GM19240 (cell line): Measurements from ENCODE around the gene SPECC1L.

Experiments
- DNase-seq: peaks from one replicate; pipeline ENCODE4 v3.0.0; 2011; ENCODE audit warnings: low spot score; ENCODE audit not compliant: insufficient read length

The SPECC1L gene

DNA sequence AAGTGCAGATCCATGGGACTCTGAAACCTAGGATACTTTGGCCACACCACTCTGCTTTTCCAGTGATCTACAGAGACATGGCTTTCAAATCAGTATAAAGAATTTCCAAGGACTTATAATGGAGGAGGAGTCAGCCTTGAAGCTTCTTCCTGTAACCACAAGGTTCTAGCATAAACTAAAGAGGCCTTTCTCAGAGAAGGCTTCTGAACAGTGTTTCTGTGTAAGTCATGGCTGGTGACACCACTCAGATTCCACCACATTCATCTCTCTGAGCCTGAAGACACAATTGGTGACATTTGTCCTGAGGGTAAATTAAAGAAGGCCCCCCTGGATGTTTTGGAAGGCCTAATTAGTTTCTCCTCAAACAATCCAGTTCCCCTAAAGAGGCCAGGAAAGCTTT lies 127.8 kb downstream of the SPECC1L start:
- DNase-seq: no peak

DNA sequence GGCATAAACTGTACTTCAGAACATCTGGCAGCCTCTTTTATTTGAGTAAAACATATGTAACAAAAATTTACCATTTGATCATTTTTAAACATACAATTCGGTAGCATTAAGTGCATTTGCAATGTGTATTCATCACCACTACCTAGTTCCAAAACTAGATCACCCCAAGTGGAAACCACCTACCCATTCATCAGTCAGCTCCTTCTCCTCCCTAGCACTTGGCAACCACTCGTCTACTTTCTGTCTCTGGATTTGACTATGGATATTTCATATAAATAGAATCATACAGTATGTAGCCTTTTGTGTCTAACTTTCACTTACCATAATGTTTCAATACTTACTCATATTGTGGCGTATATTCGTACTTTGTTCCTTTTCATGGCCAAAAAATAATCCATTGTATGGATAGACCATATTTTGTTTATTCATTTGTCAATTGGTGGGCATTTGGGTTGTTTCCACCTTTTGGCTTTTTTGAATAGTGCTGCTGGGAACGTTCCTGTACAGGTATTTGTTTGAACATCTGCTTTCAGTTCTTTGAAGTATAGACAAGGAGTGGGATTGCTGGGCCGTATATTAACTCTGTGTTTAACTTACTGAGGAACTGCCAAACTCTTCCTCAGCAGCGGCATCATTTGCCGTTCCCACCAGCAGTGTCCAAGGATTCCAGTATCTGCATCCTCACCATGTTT lies 129.5 kb downstream of the SPECC1L start:
- DNase-seq: no peak

DNA sequence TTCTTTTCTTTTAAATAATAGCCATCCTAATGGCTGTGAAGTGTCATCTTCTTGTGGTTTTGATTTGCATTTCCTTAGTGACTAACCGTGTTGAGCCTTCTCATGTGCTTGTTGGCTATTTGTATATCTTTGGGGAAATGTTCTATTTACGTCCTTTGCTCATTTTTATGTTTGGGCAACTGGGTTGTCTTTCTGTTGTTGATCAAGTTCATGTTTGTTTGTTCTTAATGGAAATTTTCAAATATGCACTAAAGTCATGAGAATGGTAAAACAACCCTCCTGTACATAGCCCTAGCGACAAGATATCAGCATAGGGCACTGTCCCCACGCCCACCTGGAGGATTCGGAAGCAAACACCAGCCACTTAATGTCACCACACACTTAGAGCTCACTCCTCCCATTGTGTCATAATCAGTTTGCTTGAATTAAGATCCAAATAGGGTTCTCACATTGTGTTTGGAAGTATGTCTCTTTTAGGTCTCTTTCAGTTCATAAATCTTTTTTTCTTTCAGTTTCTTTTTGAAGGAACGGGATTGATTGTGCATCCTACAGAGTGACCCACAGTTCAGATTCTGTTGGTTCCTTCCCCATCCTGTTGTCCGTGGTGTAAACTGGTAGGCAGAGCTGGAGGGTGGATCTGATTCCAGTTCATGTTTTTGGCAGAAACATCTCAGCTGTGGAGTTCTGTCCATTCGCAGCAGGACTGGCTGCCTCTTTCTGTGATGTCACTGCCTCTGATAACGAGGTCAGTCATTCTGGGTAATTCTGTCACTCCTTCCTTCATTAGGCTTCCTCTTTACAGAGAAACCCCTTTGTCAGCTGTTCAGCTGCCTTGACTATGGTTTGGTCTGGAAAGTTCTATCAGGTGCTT lies 130.3 kb downstream of the SPECC1L start:
- no peak for DNase-seq

DNA sequence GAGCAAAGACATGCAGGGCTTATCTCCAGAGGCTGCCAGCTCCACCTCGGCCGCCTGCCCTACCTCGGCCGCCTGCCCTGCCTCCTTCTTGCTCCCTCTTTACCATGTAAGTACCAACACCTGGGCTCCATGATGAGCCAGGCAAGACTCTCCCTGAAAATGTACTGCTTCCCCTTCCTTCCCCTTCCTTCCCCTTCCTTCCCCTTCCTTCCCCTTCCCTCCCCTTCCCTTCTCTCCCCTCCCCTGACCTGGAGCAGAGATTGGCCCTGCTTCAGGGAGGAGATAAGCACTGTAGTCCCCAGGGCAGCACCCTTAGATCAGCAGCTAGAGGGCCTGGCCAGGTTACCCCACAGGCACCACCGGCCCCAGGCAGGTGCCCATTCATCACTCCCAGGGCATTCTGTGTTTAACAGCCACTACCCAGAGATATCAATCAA lies 131.3 kb downstream of the SPECC1L start:
- DNase-seq: no peak

DNA sequence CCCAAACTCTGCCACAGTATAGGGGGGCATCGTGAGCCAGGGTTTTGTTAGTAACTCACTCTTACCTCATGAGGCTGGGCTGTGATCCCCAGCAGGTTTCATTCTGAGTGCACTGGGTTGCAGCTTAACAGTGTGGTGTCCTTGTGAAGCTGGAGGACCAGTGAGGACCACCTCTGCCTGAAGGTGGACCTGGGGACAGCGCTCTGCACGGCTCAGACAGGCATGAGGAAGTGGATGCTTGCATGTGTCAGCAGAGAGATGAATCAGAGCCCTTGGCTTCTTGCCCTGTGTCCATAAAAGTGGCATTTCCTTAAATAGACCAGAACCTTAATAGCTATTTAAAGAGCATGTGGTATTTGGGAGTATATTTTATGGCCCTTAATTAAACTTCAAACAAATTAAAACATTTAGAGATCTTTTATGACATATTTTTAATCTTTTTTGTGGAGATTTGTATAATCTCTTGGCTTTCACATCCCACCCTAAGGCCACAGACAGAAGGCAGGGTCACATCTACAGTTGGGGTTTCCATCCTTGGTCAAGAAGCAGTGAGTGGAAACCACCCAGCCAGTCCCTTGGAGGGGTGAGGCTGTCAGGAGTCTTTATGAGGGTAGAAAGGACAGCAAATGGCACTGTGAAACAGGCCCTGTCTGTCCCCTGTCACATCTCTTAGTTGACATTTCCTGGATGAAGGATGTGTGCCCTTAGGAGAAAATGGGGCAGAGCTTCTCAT lies 132.0 kb downstream of the SPECC1L start:
- DNase-seq: no peak

DNA sequence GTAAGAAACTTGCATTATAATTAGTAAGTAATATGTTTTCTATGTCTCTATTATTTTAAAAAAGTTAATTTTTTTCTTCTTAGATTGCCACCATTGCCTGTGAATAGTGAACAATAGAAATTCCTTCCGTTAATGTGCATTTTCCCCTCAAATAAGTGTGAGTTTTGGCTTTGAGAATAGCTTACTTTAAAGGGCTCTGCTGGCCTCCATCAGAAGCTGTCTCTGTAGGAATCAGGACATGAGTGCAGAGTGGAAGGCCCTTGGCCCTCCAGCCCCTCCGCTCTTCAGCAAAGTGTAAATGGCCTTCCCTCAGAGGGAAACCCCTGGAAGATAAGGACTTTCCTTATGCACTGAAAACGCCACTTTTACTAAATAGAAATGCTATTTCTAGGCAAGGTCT lies 132.7 kb downstream of the SPECC1L start:
- DNase-seq: no peak

DNA sequence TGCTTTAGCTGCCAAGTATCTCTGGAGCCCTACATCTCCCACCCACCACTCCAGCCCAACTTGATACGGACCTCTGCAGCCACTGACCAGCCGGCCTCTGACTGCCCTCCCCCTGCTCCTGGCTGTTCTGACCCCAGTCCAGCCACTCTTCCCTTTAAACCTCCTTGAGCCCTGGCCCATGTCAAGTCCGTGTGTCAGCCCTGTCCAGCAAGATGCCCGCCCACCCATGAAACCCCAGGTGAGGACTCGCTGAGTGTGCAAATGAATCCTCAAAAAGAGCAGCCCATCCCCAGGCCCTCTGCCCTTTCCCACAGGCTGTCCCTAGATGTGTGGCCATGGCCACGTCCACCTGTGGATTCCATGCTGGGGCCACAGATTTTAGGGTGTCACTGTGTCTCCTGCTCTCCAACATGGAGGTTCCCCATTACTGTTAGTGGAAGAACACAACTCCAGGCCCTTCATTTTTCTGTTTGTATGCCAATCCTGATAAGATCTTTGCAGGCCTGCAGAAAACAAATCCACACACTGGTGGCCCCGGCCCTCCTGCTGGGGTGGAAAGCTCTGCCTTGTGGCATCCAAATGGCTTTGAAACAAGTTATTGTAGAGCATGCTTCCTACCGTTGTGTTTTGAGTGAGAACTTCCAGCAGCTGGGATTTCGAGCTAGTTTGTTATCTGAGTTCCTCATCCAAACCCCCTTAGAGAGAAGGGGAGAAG lies 134.1 kb downstream of the SPECC1L start:
- no peak for DNase-seq

DNA sequence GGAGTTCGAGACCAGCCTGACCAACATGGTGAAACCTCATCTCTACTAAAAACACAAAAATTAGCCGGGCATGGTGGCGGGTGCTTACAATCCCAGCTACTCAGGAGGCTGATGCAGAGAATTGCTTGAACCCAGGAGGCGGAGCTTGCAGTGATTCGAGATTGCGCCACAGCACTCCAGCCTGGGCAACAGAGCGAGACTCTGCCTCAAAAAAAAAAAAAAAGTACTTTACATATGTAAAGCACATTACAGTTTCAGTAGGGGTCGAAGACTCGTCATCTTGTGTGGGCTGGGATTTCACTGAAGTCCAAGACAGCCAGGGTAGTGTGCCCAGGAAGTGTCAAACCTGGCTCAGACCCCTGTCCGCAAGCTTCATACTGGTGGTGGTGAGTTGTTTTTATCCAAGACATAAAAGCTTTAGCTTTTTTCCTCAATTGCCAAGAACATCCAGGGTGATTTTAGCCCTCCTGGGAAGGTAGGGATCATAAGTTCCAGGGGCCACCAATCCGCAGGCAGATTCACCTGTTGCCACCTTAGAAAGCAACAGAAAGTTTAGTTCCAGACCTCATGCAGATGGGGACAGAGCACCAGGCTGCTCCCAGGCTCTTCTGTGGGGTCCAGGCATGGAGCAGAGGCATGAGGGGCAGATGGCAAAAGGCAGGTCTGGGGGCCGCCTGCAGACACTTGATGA lies 135.1 kb downstream of the SPECC1L start:
- DNase-seq: no peak

DNA sequence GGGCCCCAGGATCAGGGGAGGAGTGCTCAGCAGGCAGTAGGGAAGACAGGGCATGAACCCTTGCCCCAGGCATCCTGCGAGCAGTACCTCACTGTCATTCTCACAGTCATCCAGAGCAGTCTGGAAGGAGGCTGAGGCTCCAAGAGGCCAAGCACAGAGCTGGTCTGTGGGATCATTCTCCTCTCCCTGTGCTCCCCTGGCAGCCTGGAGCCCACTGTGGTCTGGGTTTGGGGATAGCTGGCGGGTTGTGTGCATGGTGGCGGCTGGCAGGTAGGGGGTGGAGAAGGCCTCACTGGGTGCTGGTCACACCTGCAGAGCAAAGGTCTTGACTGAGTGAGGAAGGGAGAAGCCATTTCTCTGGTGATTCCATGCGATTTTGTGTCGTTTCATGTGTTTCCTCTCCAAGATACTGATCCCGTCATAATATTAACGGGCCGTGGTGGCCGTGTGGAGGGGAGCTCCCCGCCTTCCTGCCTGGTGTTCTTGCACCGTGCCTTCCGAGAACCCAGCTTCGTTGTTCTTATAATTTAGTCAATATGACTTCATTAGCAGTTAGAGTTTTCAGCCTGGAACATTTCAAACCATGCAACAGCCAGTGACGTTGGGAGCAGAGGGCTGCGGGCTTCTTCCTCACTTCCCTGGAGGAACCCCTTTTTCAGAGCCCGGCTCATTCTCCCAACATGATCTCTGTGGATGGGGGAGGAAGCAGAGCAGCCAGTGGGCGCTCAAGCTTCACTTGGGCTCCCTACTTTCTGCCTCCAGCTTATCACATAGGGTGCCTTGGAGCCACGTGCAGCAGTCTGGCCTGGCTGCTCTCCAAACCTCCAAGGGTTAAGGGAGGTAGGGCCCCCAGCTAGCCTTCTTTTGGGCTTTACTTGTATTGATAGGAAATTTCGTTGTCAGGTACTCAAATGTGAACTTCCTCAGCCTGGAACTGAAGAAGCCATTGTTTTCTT lies 136.0 kb downstream of the SPECC1L start:
- no peak for DNase-seq

DNA sequence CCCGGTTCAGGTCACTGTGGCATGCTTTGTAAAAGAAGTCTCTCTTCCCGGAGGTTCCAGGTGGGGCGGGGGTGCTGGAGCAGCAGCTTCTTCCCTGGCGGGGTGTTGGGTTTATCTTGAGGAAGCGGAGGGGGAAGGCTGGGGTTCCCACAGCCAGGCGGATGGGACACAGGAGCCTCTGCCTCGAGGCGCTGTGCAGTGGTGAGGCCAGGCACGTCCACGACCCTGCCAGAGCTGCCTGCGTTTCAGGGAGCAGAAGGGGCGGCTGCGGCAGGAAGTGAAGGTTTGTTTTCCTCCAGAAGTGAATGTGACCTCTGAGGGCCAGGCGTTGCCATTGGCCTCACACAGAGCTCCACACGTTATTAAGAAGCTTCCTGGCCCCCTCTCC lies 136.6 kb downstream of the SPECC1L start:
- no peak for DNase-seq

DNA sequence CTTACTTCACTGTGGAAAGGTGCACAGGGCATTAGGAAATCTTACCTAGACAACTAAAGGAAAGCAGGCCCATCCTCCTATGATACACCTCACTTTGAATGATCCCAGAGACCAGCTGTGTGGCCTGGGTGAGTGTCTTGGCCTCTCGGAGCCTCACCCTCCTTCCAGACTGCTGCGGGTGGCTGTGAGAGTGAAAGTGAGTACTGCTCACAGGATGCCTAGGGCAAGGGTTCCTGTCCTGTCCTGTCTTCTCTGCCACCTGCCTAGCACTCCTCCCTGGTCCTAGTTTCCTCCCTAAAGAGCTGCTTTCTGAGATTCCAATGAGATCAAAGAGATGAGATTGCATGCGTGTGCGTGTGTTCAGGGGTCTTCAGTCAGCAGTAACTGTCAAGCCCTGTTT lies 137.3 kb downstream of the SPECC1L start:
- DNase-seq: no peak

DNA sequence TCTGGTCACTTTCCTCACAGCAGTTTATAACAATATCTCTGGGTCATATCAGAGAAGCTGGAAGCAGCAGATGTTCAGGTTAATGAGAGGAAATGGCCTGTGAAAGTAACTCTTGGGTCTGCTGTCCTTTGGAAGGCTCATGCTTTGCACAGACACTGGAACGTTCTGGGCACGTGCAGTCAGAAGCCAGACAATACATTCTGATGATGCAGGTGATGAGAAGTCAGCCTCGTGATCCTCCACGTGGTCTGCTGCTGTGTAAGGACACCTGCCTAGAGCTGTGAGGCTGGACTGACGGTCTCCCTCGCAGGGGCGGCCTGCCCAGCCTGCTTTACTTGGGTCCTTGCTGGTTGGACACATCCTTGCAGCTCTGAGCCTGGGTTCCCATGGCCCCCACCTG lies 138.0 kb downstream of the SPECC1L start:
- DNase-seq: no peak

DNA sequence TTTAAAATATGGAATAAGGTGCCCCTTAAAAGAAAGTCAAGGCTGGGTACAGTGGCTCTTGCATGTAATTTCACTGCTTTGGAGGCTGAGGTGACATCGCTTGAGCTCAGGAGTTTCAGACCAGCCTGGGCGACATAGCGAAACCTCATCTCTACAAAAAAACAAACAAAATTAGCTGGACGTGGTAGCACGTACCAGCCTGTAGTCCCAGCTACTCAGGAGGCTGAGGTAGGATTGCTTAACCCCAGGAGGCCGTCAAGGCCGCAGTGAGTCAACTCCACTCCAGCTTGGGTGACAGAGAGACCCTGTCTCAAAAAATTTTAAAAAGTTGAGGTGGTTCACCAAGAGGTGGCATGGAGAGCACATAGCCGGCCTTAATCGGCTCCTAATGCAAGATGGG lies 139.1 kb downstream of the SPECC1L start:
- no peak for DNase-seq

DNA sequence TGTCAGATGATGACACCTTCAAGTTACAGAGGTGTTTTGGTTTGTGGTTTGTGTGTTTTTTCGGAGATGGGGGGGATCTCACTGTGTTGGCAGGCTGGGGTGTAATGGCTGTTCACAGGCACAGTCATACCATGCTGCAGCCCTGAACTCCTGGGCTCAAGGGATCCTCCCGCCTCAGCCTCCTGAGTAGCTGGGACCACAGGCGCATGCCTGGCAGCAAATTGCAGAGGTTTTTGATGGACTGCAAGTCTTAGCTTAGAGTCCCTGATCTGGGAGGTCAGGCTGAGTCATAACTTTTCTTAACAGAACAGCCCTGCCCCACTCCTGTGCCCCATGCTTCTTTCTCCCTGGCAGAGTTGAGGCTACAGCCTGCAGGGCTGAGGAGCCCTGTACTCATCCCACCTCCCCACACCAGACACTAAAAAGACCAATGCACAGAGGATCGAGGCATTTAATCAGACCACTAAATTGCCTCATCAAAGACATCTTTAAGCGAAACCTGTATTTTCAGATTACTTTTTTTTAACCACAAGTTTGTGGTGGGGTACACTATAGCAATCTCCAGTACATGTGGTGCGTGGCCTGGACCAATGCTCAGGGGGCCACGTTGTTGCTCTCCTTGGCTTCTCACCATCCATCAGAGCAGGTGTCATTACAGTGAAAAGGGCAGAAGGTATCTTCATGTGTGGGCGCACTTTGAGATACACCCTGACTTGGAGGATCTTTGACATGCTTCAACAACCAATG lies 139.7 kb downstream of the SPECC1L start:
- DNase-seq: no peak

DNA sequence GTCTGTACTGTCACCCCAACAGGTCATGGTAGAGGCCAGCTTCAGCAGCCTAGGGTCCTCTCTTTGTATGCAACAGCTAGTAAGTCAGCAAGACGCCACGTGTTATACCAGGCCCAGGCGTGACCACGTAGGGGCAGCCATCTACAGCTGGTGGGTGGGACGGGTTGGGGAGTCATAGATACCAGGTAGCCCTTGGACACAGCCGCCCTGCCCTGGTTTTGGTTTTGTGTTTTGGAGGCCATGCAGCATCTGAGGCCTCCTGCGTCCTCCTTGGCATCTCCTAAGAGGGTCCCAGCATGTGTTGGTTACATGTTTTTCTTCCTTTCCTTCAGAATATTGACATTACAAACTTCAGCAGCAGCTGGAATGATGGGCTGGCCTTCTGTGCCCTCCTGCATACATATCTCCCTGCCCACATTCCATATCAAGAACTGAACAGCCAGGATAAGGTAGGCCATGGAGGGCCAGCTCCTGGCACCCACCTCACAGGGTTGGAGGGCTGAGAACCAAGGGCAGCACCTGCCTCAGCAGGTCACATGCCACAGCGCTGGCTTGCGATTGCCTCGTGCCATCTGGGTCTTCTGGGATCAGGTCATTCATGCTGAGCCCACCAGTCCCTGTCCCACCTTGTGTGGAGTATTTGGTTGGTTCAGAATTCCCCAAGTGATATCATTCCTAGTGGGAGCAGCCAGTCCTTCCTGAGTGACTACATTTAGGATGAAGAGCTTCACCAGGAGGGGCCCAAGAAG lies 140.8 kb downstream of the SPECC1L start:
- DNase-seq: no peak

DNA sequence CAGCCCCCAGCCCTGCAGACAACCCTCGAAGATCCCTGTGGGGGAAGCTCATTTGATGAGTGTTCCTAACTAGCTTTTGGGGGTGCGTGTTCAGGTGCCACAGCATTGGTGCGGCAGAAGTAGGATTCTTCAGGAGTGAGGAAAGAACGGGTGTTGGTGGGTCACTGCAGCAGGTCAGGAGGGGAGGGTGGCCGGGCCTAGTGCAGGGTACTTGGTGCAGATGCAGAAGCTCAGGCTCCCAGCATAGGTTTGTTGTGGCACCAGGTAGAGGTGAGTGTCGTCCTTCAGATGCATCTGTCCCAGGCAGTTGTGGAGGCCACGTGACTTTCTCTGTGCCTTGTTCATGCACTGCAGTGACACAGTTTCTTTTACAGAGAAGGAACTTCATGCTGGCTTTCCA lies 141.6 kb downstream of the SPECC1L start:
- DNase-seq: no peak

DNA sequence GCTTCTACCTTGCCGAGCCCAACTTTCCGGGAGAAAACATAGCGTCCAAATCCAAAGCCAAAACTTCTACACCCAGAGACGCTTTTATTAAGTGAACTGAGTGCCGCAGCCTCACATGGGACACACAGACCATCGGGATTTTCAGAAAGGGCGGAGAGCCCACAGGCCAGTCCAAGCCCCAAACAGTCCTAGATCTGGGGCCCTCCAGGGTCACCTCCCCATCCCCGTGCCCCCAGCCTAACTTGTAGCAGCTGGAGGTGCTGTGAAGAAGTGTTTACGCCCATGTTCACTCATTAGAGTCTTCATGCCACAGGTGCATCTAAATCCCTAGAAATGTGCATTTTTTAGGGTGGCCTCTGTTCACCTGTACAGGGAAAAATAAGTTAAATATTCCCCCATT lies 142.6 kb downstream of the SPECC1L start:
- DNase-seq: no peak

DNA sequence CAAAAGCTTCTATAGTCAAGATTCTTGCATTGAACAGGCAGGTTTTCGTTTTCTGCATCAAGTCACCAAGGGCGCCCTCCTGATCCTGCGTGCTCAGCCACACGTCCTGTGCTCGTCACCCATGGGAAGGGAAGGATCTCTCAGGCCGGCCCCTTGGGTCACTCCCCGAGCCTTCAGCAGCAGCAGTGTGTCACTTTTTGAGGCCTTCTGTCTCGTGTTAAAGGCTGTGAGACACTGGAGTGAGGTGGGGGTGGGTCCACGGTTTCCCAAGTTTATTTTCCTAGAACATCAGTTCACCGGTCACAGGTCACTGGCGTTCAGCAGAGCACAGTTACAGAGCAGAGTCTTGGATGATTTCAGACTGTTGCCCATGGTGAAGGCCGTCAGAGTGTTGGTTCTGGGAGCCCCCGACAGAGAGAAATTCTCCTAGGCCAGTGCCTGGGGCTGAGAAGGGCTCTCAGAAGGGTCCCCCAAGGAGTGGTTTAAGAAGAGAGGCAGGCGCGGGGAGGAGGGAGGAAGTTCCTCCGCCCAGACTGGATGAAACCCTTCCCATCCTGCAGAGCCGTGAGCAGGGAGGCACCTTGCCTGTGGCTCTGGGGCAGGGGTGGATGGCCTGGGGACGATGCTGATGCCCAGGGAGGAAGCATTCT lies 143.2 kb downstream of the SPECC1L start:
- DNase-seq: no peak
